Loucy (cell line): ENCODE results near the gene MARCHF5.

ENCODE experiments used
- CTCF ChIP-seq: fragments of 200-600 bp; sonication (generic); conservative IDR thresholded peaks from 2 replicates; pipeline ENCODE4 v1.5.1; 2014; ENCODE audit warnings: mild to moderate bottlenecking, antibody characterized with exemption, low read length
- EZH2phosphoT487 ChIP-seq: fragments of 200-600 bp; IDR thresholded peaks from 2 replicates; pipeline ENCODE4 v1.6.1; 2018; ENCODE audit warnings: antibody characterized with exemption, mild to moderate bottlenecking, moderate library complexity, borderline replicate concordance

GRCh38 chr10:92263396-92263795 is 27.6 kb upstream of the MARCHF5 start:
- TF ChIP-seq CTCF = no peak
- no peak for TF ChIP-seq EZH2phosphoT487
